SK-N-MC (cell line): ENCODE results near the gene CYP20A1.
"Not testable (repeated sequence)": the region's sequence is repeated elsewhere in the genome, so short reads cannot be mapped to it uniquely, and the experiment has no call there.

Experiments used
- DNase-seq: peaks from one replicate; pipeline ENCODE4 v3.0.0-alpha.2; 2011; ENCODE audit warnings: low read depth, low spot score
- H3K27ac ChIP-seq: fragments of 200-600 bp; sonication (generic); 2 replicates; pipeline ENCODE4 v1.5.1; 2016; ENCODE audit warnings: mixed run types
- H3K36me3 ChIP-seq: fragments of 200-600 bp; sonication (generic); 2 replicates; pipeline ENCODE4 v1.6.1; 2017; ENCODE audit warnings: antibody characterized with exemption, low read length, mixed read lengths; ENCODE audit not compliant: insufficient read depth
- H3K4me3 ChIP-seq: fragments of 200-600 bp; sonication (generic); 2 replicates; pipeline ENCODE4 v1.5.1; 2016
- H3K9ac ChIP-seq: fragments of 200-600 bp; sonication (generic); 2 replicates; pipeline ENCODE4 v1.8.0; 2017; ENCODE audit warnings: mixed run types, mixed read lengths; ENCODE audit not compliant: insufficient read length
- H3K9me3 ChIP-seq: fragments of 200-600 bp; sonication (generic); 2 replicates; pipeline ENCODE4 v1.6.1; 2017; ENCODE audit warnings: low read depth, mild to moderate bottlenecking, antibody characterized with exemption, low read length, moderate library complexity, mixed read lengths
- EZH2 ChIP-seq: fragments of 200-600 bp; sonication (generic); IDR thresholded peaks from one replicate; pipeline ENCODE4 v1.6.1; 2017; ENCODE audit warnings: antibody characterized with exemption
- FOXP2 ChIP-seq: optimal IDR thresholded peaks from 2 replicates; pipeline ENCODE3; 2011; ENCODE audit warnings: mild to moderate bottlenecking, moderate library complexity; ENCODE audit not compliant: insufficient read depth; ENCODE audit errors: extremely low read length, control extremely low read depth
- POLR2AphosphoS5 ChIP-seq: IDR thresholded peaks from 2 replicates; pipeline ENCODE4 v1.6.1; 2012; ENCODE audit warnings: mild to moderate bottlenecking, low read depth, low read length, borderline replicate concordance

CYP20A1 gene

DNA sequence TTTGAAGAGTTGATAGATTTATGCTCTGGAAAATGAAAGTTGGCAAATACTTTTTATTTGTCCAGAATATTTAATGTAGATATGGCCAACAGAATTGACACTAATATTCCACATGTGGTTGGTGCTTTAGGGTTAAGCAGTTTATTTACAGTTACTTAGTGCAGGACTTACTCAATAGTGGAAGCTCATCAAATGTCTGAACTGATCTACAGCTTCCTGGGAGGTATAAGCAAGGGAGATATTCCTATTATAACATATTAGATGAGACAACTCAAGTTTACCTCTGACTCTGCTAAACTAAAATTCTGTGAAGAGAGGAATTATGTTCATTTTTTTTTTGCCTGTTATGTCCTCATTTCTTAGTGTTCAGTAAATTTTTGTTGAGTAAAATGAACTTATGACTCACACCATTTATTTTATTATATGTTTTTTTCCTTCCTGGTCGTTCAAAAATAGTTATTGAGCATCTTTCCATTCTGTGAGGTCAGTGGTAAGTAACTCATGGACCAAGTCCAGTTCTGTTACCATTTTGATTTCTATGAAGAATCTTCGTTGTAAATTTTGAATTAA is 103.0 kb downstream of the CYP20A1 start:
- no peak for TF ChIP-seq POLR2AphosphoS5
- no peak for TF ChIP-seq EZH2
- no peak for TF ChIP-seq FOXP2
- H3K27ac ChIP-seq: no peak overlapping the region
- H3K4me3 ChIP-seq: no peak overlapping the region
- DNase-seq: no peak
- H3K9ac ChIP-seq: no peak overlapping the region
- peaks cover 15% of the 10 kb centered on the region for H3K36me3 ChIP-seq
- H3K9me3 ChIP-seq: no peaks in the 10 kb centered on the region

- not testable (repeated sequence) for DNase-seq, H3K4me3 ChIP-seq, H3K9ac ChIP-seq, H3K27ac ChIP-seq, H3K9me3 ChIP-seq
- peaks cover 13% of the 10 kb centered on the region for H3K36me3 ChIP-seq
These were observed 103.6 kb downstream of the CYP20A1 start for GRCh38 chr2:203342374-203342773.

GRCh38 chr2:203344667-203345066 is 105.8 kb downstream of the CYP20A1 start:
- no peak for DNase-seq
- H3K9me3 ChIP-seq: no peaks in the 10 kb centered on the region
- no peak for TF ChIP-seq EZH2
- TF ChIP-seq POLR2AphosphoS5: no peak
- no peak for TF ChIP-seq FOXP2
- H3K36me3 ChIP-seq: peaks cover 11% of the 10 kb centered on the region; the same call in 1 of the 2 replicates
- H3K27ac ChIP-seq: no peak overlapping the region
- no peak overlapping the region for H3K4me3 ChIP-seq
- no peak overlapping the region for H3K9ac ChIP-seq

DNA sequence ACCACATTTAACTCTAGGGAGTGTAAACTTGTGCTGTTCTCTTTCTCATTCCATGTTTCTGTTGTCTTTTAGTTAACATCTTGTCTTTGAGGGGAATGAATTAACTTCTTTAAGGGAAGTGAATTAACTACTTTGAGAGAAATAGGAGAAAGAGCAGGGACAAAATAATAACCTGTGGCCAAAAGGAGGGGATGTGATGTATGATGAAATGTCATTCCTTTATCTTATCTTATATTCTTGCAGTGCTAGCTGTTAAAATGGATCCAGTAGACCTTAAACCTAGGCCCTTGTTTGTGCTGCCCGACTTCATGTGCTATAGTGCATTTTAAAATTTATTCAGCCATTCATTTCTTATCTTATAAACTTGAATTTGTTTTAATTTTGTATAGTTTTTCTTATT is 107.8 kb downstream of the CYP20A1 start:
- no peaks in the 10 kb centered on the region for H3K9me3 ChIP-seq
- TF ChIP-seq FOXP2 (no peak), POLR2AphosphoS5 (no peak), EZH2 (no peak)
- H3K36me3 ChIP-seq: peaks cover 11% of the 10 kb centered on the region; the same call in 1 of the 2 replicates
- no peak overlapping the region for H3K4me3 ChIP-seq
- H3K9ac ChIP-seq: no peak overlapping the region
- no peak for DNase-seq
- no peak overlapping the region for H3K27ac ChIP-seq

- no peaks in the 10 kb centered on the region for H3K9me3 ChIP-seq
- no peak overlapping the region for H3K4me3 ChIP-seq
- TF ChIP-seq POLR2AphosphoS5 (no peak), FOXP2 (no peak), EZH2 (no peak)
- H3K27ac ChIP-seq: no peak overlapping the region
- H3K36me3 ChIP-seq: peaks cover 11% of the 10 kb centered on the region; the same call in 1 of the 2 replicates
- no peak for DNase-seq
- no peak overlapping the region for H3K9ac ChIP-seq
These were observed 108.6 kb downstream of the CYP20A1 start for GRCh38 chr2:203347375-203347774.

- no peak for TF ChIP-seq FOXP2
- no peak for TF ChIP-seq POLR2AphosphoS5
- TF ChIP-seq EZH2: no peak
- no peak overlapping the region for H3K4me3 ChIP-seq
- DNase-seq: no peak
- H3K9me3 ChIP-seq: no peaks in the 10 kb centered on the region
- no peak overlapping the region for H3K27ac ChIP-seq
- H3K9ac ChIP-seq: no peak overlapping the region
- 0 out of 2 replicates have a peak, but pooled peaks cover 9% of the 10 kb centered on the region for H3K36me3 ChIP-seq
These were observed 113.9 kb downstream of the CYP20A1 start for GRCh38 chr2:203352604-203353255.

GRCh38 chr2:203354966-203355365 is 116.1 kb downstream of the CYP20A1 start:
- TF ChIP-seq EZH2 (no peak), FOXP2 (no peak), POLR2AphosphoS5 (no peak)
- H3K9me3 ChIP-seq: no peaks in the 10 kb centered on the region

More at GRCh38 chr2:203354966-203355365, 116.1 kb downstream of the CYP20A1 start:
- Histone ChIP-seq H3K27ac (no peak overlapping the region), H3K36me3 (peaks cover 14% of the 10 kb centered on the region; the same call in 1 of the 2 replicates), H3K4me3 (no peak overlapping the region), H3K9ac (no peak overlapping the region)
- no peak for DNase-seq
